Hematopoietic multipotent progenitor cell (in vitro differentiated cells): ENCODE results near the gene KRT76. TPM values are rescaled to one million over a fixed set of nuclear protein-coding genes. Genes with fewer than 3 reads are reported as not detected.

Source experiments
- DNase-seq, 3 donors: peaks; one replicate each; pipeline ENCODE4 v3.0.0-alpha.2; 2011 to 2015; ENCODE audit warnings: low read depth in 2 of 3, low spot score in 2 of 3
- total RNA-seq: library from RNA; depleted of rRNA; stranded (reverse); fragments of >200 nt; gene quantifications from one replicate; pipeline ENCODE4 v1.2.3, GENCODE V29; 2012

Gene KRT76
- total RNA-seq, 1 donor, result not detected

GRCh38 chr12:52787324-52788191, 10.4 kb upstream of the KRT76 start:
- peak in 1 of 3 donors; percentile 11 for DNase-seq

GRCh38 chr12:52784909-52785308, 7.8 kb upstream of the KRT76 start:
- no peak for DNase-seq

- no peak for DNase-seq
Measured at GRCh38 chr12:52783563-52784316, 6.6 kb upstream of the KRT76 start.

- no peak for DNase-seq
Measured at GRCh38 chr12:52782502-52782901, 5.4 kb upstream of the KRT76 start.

- no peak for DNase-seq
Measured at GRCh38 chr12:52781399-52782082, 4.4 kb upstream of the KRT76 start.

GRCh38 chr12:52779914-52780313, 2.8 kb upstream of the KRT76 start:
- no peak for DNase-seq

- no peak for DNase-seq
Measured at GRCh38 chr12:52778833-52779232, 1.7 kb upstream of the KRT76 start.

- no peak for DNase-seq
Measured at GRCh38 chr12:52777566-52777965, 421 bp upstream of the KRT76 start.

GRCh38 chr12:52776435-52776834, 710 bp downstream of the KRT76 start:
- DNase-seq, result no peak

- no peak for DNase-seq
Measured at GRCh38 chr12:52774629-52775250, 2.4 kb downstream of the KRT76 start.

- no peak for DNase-seq
Measured at GRCh38 chr12:52772772-52773171, 4.4 kb downstream of the KRT76 start.

GRCh38 chr12:52772188-52772587, 5.0 kb downstream of the KRT76 start:
- no peak for DNase-seq

GRCh38 chr12:52771505-52771904, 5.6 kb downstream of the KRT76 start:
- DNase-seq, result no peak

GRCh38 chr12:52771088-52771487, 6.1 kb downstream of the KRT76 start:
- no peak for DNase-seq

- no peak for DNase-seq
Measured at GRCh38 chr12:52769946-52770345, 7.2 kb downstream of the KRT76 start.

GRCh38 chr12:52769354-52769753, 7.8 kb downstream of the KRT76 start:
- DNase-seq, result no peak

- DNase-seq, result no peak
Measured at GRCh38 chr12:52768479-52769200, 8.5 kb downstream of the KRT76 start.

GRCh38 chr12:52767427-52767826, 9.7 kb downstream of the KRT76 start:
- no peak for DNase-seq

GRCh38 chr12:52767020-52767379, 10.1 kb downstream of the KRT76 start:
- no peak for DNase-seq

- no peak for DNase-seq
Measured at GRCh38 chr12:52766351-52767019, 10.7 kb downstream of the KRT76 start.
